Measurements from ENCODE around the gene LRP8. TPM values are rescaled to one million over a fixed set of nuclear protein-coding genes. Genes with fewer than 3 reads are reported as not detected.
A peak's percentile ranks its signal among the peaks of the same experiment; 100 is the strongest.

Gene LRP8
- total and polyA plus RNA-seq, 2 of the 4 experiments (the other 2 are of a cell fraction) = 12.0 to 12.1 TPM

GRCh38 chr1:53280496-53280895 is 47.4 kb downstream of the LRP8 start:
- H2AFZ ChIP-seq (replicated peaks; ENCODE audit: low read length, poor library complexity) = peak overlapping the region; percentile 51
- POLR2A ChIA-PET (ENCODE audit: unreplicated experiment) = no interaction called here
- no peak overlapping the region for H2BK15ac ChIP-seq (ENCODE audit: low read depth, low read length)
- H3K4me1 ChIP-seq (ENCODE audit: control insufficient read depth, insufficient read depth, low read length) = no peaks in the 10 kb centered on the region
- H4K5ac ChIP-seq (ENCODE audit: low read depth, low read length) = no peak overlapping the region
- H3K79me1 ChIP-seq (ENCODE audit: low read depth in 1 of 2, low read length in 2 of 2) = no peaks in the 10 kb centered on the region
- intact Hi-C loops (cut with micrococcal nuclease) (no loop called here), in situ Hi-C loops (cut with MboI; ENCODE audit: low sequenced_read_pairs) (no loop called here), dilution Hi-C loops (cut with HindIII; ENCODE audit: low sequenced_read_pairs, unreplicated experiment) (no loop called here)
- H3K9me1 ChIP-seq (ENCODE audit: insufficient read depth, low read length) = peaks cover 3% of the 10 kb centered on the region; the same call in 1 of the 2 replicates
- DNase-seq = no peak
- H2BK20ac ChIP-seq (ENCODE audit: low read depth, low read length) = no peak overlapping the region
- WGBS, 2 experiments (ENCODE audit: extremely low coverage in 2 of 2, insufficient read length in 1 of 2) = 100% methylated on average over 5 of the region's 8 CpGs; no CpG with 5 or more reads in 1 of the 2 experiments
- BruUV-seq (replicated peaks) = no TSS peak
- H3K18ac ChIP-seq (ENCODE audit: low read depth, low read length) = no peak overlapping the region
- no peaks in the 10 kb centered on the region for H4K20me1 ChIP-seq (ENCODE audit: insufficient read depth, low read length)
- H2BK120ac ChIP-seq (ENCODE audit: low read depth, low read length) = no peak overlapping the region
- no peak overlapping the region for H3K9ac ChIP-seq (ENCODE audit: low read depth, low read length)
- no peak for ATAC-seq (ENCODE audit: low read depth)
- H2BK5ac ChIP-seq (ENCODE audit: low read depth, low read length, poor library complexity, severe bottlenecking) = no peak overlapping the region
- H3K14ac ChIP-seq (replicated peaks; ENCODE audit: low read depth, low read length) = no peak overlapping the region
- H4K8ac ChIP-seq (ENCODE audit: low read depth in 2 of 2, low read length in 2 of 2) = no peak overlapping the region
- H2AK5ac ChIP-seq (ENCODE audit: low read depth, low read length) = no peak overlapping the region
- H3K36me3 ChIP-seq (ENCODE audit: control insufficient read depth, insufficient read depth, low read length) = no peaks in the 10 kb centered on the region
- H3K27me3 ChIP-seq (ENCODE audit: control insufficient read depth, insufficient read depth, low read length) = no peaks in the 10 kb centered on the region
- no peak overlapping the region for H2AK9ac ChIP-seq (replicated peaks; ENCODE audit: low read depth, low read length, poor library complexity)
- H3K23ac ChIP-seq (ENCODE audit: low read depth, low read length) = no peak overlapping the region
- H3K4me3 ChIP-seq (ENCODE audit: insufficient read depth, low read depth, low read length) = no peak overlapping the region
- H3K4me2 ChIP-seq (ENCODE audit: low read depth, low read length) = no peak overlapping the region
- H4K91ac ChIP-seq (ENCODE audit: insufficient read depth, low read depth, low read length) = no peak overlapping the region
- TF ChIP-seq BHLHE40 (IDR thresholded peaks at IDR 0.05; ENCODE audit: low read depth, low read length) = no peak
- H3K56ac ChIP-seq (ENCODE audit: extremely low read depth, insufficient read depth, low read length) = no peak overlapping the region
- H3K9me3 ChIP-seq (ENCODE audit: control insufficient read depth, insufficient read depth, low read length) = no peaks in the 10 kb centered on the region
- H3K27ac ChIP-seq (ENCODE audit: insufficient read depth, low read length) = no peak overlapping the region
- no peak overlapping the region for H3K4ac ChIP-seq (ENCODE audit: low read depth, low read length)
- CTCF ChIA-PET = interaction anchor here (0.9 to 1.6 kb wide), 2 partner anchors 14 to 113 kb away, joined by 3 to 4 read pairs; no protein-coding TSS in a partner anchor

Measured in IMR-90 (cell line).